Trophoblast cell (in vitro differentiated cells and primary cell): ENCODE results near the gene CLIC3.

Experiments
- DNase-seq, 2 donors: peaks; one replicate each; pipeline ENCODE4 v3.0.0-alpha.2; 2016
- H2AFZ ChIP-seq: 2 replicates; pipeline ENCODE4 v1.6.1; 2013; ENCODE audit warnings: low read length, moderate library complexity, mild to moderate bottlenecking; ENCODE audit not compliant: insufficient read depth, poor library complexity
- H2AK5ac ChIP-seq: 2 replicates; pipeline ENCODE4 v1.6.1; 2013; ENCODE audit warnings: mild to moderate bottlenecking, low read length
- H2BK120ac ChIP-seq: 2 replicates; pipeline ENCODE4 v1.6.1; 2013; ENCODE audit warnings: low read length, mild to moderate bottlenecking, moderate library complexity; ENCODE audit not compliant: insufficient read depth, poor library complexity
- H2BK12ac ChIP-seq: 2 replicates; pipeline ENCODE4 v1.6.1; 2013; ENCODE audit warnings: mild to moderate bottlenecking, low read length, moderate library complexity
- H2BK5ac ChIP-seq: 2 replicates; pipeline ENCODE4 v1.6.1; 2013; ENCODE audit warnings: low read length, low read depth, moderate library complexity, mild to moderate bottlenecking; ENCODE audit not compliant: poor library complexity
- H3K14ac ChIP-seq: 2 replicates; pipeline ENCODE4 v1.6.1; 2013; ENCODE audit warnings: mild to moderate bottlenecking, low read length
- H3K18ac ChIP-seq: 2 replicates; pipeline ENCODE4 v1.6.1; 2013; ENCODE audit warnings: mild to moderate bottlenecking, low read length
- H3K23ac ChIP-seq: 2 replicates; pipeline ENCODE4 v1.6.1; 2013; ENCODE audit warnings: low read length
- H3K27ac ChIP-seq: 2 replicates; pipeline ENCODE4 v1.5.1; 2013; ENCODE audit warnings: low read depth, mild to moderate bottlenecking, inconsistent platforms, low read length, moderate library complexity
- H3K27me3 ChIP-seq: 2 replicates; pipeline ENCODE4 v1.6.1; 2013; ENCODE audit warnings: inconsistent platforms, mild to moderate bottlenecking, low read length, moderate library complexity; ENCODE audit not compliant: insufficient read depth
- H3K36me3 ChIP-seq, 2 experiments: 1 replicate in 1 of 2; 2 replicates in 1 of 2; pipeline ENCODE4 v1.6.1; 2013; ENCODE audit warnings: low read length in 2 of 2, mild to moderate bottlenecking in 2 of 2, moderate library complexity in 1 of 2; ENCODE audit not compliant: insufficient read depth in 2 of 2, control insufficient read depth in 1 of 2
- H3K4ac ChIP-seq: 2 replicates; pipeline ENCODE4 v1.6.1; 2013; ENCODE audit warnings: low read depth, mild to moderate bottlenecking, low read length, moderate library complexity
- H3K4me1 ChIP-seq, 2 experiments: 1 replicate in 1 of 2; 2 replicates in 1 of 2; pipeline ENCODE4 v1.6.1; 2013; ENCODE audit warnings: low read length in 2 of 2, mild to moderate bottlenecking in 2 of 2, moderate library complexity in 1 of 2; ENCODE audit not compliant: insufficient read depth in 2 of 2, control insufficient read depth in 1 of 2
- H3K4me2 ChIP-seq: 2 replicates; pipeline ENCODE4 v1.6.1; 2013; ENCODE audit warnings: inconsistent platforms, mild to moderate bottlenecking, low read length, moderate library complexity
- H3K4me3 ChIP-seq: 2 replicates; pipeline ENCODE4 v1.5.1; 2013; ENCODE audit warnings: mild to moderate bottlenecking, low read depth, low read length, inconsistent platforms
- H3K79me1 ChIP-seq: one replicate; pipeline ENCODE4 v1.6.1; 2013; ENCODE audit warnings: low read length
- H3K79me2 ChIP-seq: 2 replicates; pipeline ENCODE4 v1.6.1; 2013; ENCODE audit warnings: low read length, mild to moderate bottlenecking; ENCODE audit not compliant: control insufficient read depth, insufficient read depth, poor library complexity
- H3K9ac ChIP-seq: 2 replicates; pipeline ENCODE4 v1.6.1; 2013; ENCODE audit warnings: mild to moderate bottlenecking, low read length
- H3K9me3 ChIP-seq: 2 replicates; pipeline ENCODE4 v1.6.1; 2013; ENCODE audit warnings: low read depth, mild to moderate bottlenecking, control low read depth, inconsistent platforms, low read length; ENCODE audit not compliant: insufficient read depth
- H4K12ac ChIP-seq: 2 replicates; pipeline ENCODE4 v1.6.1; 2013; ENCODE audit warnings: low read depth, mild to moderate bottlenecking, low read length, moderate library complexity
- H4K8ac ChIP-seq: 2 replicates; pipeline ENCODE4 v1.6.1; 2013; ENCODE audit warnings: low read depth, mild to moderate bottlenecking, low read length, moderate library complexity
- H4K91ac ChIP-seq: one replicate; pipeline ENCODE4 v1.6.1; 2013; ENCODE audit warnings: low read depth, mild to moderate bottlenecking, low read length, moderate library complexity
- WGBS: extraction: QIAGEN DNeasy Blood & Tissue Kit; methylation state at CpG from one replicate; pipeline ENCODE4 v1.1.7; 2013; ENCODE audit warnings: missing lambda C conversion rate; ENCODE audit not compliant: insufficient read length, insufficient coverage; ENCODE audit errors: extremely low coverage; 5-methylcytosine and 5-hydroxymethylcytosine counted together

CLIC3 gene

DNA sequence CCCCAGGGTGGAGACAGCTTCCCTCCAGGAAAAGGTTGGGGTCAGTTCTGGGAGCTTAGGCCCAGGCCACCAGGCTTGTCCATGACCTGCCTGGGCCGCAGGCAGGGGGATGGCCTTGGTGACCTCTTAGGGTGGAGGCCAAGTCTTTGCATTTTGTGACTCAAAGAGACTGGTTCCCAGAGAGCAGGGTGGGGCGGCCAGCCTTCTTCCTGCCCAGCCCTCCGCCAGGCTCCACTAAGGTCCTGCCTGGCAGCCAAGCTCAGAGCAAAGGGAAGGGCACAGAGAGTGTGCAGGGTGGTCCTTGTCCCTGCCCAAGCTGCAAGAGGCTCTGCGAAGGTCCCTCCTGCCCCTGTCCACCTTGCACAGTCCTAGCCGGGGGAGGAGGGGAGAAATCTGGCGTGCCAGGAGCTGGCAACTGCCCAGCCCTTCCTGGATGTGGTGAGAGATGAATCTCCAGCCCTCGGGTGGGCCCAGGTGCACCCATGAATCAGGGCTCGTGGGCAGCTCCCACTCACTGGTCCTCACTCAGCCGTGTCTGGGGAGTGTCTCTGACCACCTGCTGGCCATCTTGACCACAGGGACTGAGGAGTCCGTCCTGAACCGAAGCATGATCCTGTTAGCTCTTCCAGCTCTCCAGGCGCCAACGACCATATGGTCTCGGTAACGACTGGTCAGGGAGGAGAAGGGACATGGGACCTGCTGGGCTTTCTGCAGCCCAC is 21.4 kb downstream of the CLIC3 start:
- Histone ChIP-seq H3K9ac (no peak overlapping the region), H3K14ac (no peak overlapping the region), H3K27me3 (no peaks in the 10 kb centered on the region), H3K4me2 (no peak overlapping the region), H2AFZ (no peak overlapping the region), H3K4ac (no peak overlapping the region), H2BK120ac (no peak overlapping the region), H4K8ac (no peak overlapping the region), H3K79me1 (peaks cover 9% of the 10 kb centered on the region), H4K12ac (no peak overlapping the region), H3K18ac (no peak overlapping the region), H2BK5ac (no peak overlapping the region), H3K9me3 (peaks cover 2% of the 10 kb centered on the region), H4K91ac (no peak overlapping the region), H3K23ac (no peak overlapping the region), H3K79me2 (no peaks in the 10 kb centered on the region), H3K4me1 (peaks cover 0 to 2% of the 10 kb centered on the region in 2 experiments), H3K27ac (no peak overlapping the region), H2BK12ac (no peak overlapping the region), H2AK5ac (no peak overlapping the region), H3K4me3 (no peak overlapping the region), H3K36me3 (no peaks in the 10 kb centered on the region)
- no peak for DNase-seq
- WGBS: no CpG with 5 or more reads among the region's 15 CpGs

DNA sequence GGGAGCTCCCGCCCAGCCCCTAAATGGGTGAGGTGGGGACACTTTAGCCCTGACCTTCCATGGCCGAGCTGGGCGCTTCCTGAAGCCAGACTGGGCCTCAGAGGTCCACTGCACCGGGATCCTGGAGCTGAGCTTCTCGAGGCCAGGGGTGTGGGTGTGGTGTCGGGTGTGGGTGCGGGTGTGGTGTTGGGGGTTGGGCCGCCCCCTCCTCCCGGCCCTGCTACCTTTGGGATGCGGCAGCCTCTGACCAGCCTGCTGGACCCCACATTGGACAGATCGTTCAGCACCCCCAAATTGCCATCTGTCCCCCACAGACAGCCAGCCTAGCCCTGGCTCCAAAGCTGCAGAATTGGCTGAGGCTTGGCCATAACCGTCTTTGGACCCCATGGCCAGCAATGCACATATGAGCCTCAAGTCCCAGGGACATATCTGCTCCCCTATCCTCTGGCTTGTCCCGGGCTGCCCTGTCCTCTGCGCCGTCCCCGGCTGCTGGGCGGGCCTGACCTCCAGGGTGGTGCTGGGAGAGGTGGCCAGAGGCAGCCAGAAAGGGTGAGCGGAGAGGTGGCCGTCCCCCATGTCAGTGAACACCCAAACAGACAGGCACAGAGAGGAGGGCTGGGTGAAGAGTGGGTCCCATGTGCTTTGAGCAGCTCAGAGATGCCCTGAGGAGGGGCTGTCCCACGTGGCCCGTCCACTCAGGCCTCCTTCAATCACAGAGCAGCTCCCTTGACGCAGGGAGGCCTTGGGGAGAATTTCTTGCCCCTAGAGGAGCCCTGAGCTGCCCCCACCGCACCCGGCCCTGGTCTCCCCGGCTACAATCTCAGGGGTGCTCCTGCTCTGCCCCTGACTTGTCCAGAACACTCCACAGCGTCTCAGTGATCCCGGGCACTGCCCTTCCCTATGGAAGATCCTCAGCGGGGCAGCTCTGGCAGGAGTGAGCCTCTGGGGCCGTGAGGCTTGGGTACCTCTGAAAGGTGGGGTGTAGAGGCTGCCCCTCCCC is 22.4 kb downstream of the CLIC3 start:
- no CpG with 5 or more reads among the region's 29 CpGs for WGBS
- Histone ChIP-seq H3K27me3 (no peaks in the 10 kb centered on the region), H3K18ac (no peak overlapping the region), H4K12ac (no peak overlapping the region), H2BK5ac (no peak overlapping the region), H4K91ac (no peak overlapping the region), H2AK5ac (peak overlapping the region; percentile 43), H3K27ac (no peak overlapping the region), H3K9ac (no peak overlapping the region), H3K79me2 (no peaks in the 10 kb centered on the region), H3K36me3 (no peaks in the 10 kb centered on the region), H2BK120ac (no peak overlapping the region), H3K23ac (no peak overlapping the region), H3K4me3 (no peak overlapping the region), H3K9me3 (peaks cover 2% of the 10 kb centered on the region), H2BK12ac (no peak overlapping the region), H2AFZ (no peak overlapping the region), H3K14ac (no peak overlapping the region), H4K8ac (no peak overlapping the region), H3K4ac (no peak overlapping the region), H3K4me2 (no peak overlapping the region), H3K4me1 (peaks cover 0 to 2% of the 10 kb centered on the region in 2 experiments), H3K79me1 (peaks cover 9% of the 10 kb centered on the region)
- DNase-seq: no peak

DNA sequence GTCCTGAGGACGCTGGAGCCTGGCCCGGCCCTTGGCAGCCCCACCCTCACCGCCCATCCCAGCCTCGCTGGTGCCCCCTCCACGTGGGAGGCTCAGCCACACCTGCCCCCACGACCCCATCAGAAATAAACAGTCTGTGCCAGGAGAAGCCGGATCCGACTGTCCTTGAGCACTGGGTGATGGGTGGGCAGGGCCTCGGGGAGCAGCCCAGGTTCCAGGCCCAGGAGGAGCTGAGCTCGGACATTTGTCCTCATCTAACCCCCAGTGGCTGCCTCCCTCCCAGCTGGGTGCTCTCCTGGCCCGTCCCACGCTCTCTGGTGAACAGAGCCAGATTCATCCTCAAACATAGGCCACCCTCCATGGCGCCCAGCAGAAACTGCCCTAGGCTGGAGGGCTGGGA is 23.6 kb downstream of the CLIC3 start:
- H4K8ac ChIP-seq: no peak overlapping the region
- no peak overlapping the region for H2BK12ac ChIP-seq
- H3K4me3 ChIP-seq: no peak overlapping the region
- no peak overlapping the region for H3K14ac ChIP-seq
- H2BK5ac ChIP-seq: no peak overlapping the region
- no peak for DNase-seq
- H2AK5ac ChIP-seq: no peak overlapping the region
- no peak overlapping the region for H3K4ac ChIP-seq
- no peak overlapping the region for H2BK120ac ChIP-seq
- no peaks in the 10 kb centered on the region for H3K27me3 ChIP-seq
- no peak overlapping the region for H3K27ac ChIP-seq
- H3K4me1 ChIP-seq: peaks cover 0 to under 1% of the 10 kb centered on the region in 2 experiments
- H3K79me2 ChIP-seq: no peaks in the 10 kb centered on the region
- peaks cover under 1% of the 10 kb centered on the region for H3K9me3 ChIP-seq
- no peak overlapping the region for H3K18ac ChIP-seq
- no peak overlapping the region for H2AFZ ChIP-seq
- H3K9ac ChIP-seq: no peak overlapping the region
- H3K36me3 ChIP-seq: no peaks in the 10 kb centered on the region
- no peak overlapping the region for H3K4me2 ChIP-seq
- WGBS: no CpG with 5 or more reads among the region's 13 CpGs
- peaks cover 9% of the 10 kb centered on the region for H3K79me1 ChIP-seq
- H4K12ac ChIP-seq: no peak overlapping the region
- H4K91ac ChIP-seq: peak overlapping the region; percentile 69
- H3K23ac ChIP-seq: no peak overlapping the region

GRCh38 chr9:136972335-136972734 is 24.0 kb downstream of the CLIC3 start:
- no peaks in the 10 kb centered on the region for H3K9me3 ChIP-seq
- H4K12ac ChIP-seq: peak overlapping the region; percentile 17
- no peak overlapping the region for H2AK5ac ChIP-seq
- no CpG with 5 or more reads among the region's 11 CpGs for WGBS
- H3K4me2 ChIP-seq: no peak overlapping the region
- DNase-seq: no peak
- H3K27ac ChIP-seq: peak overlapping the region; percentile 1
- no peaks in the 10 kb centered on the region for H3K36me3 ChIP-seq
- H3K23ac ChIP-seq: no peak overlapping the region
- H2BK5ac ChIP-seq: no peak overlapping the region
- H4K91ac ChIP-seq: peak overlapping the region; percentile 69
- no peak overlapping the region for H3K4me3 ChIP-seq
- no peaks in the 10 kb centered on the region for H3K27me3 ChIP-seq
- no peak overlapping the region for H3K9ac ChIP-seq
- H3K4ac ChIP-seq: no peak overlapping the region
- H4K8ac ChIP-seq: no peak overlapping the region
- H3K14ac ChIP-seq: no peak overlapping the region
- peaks cover 9% of the 10 kb centered on the region for H3K79me1 ChIP-seq
- H2BK120ac ChIP-seq: peak overlapping the region; percentile 0
- peak overlapping the region; percentile 12 for H2BK12ac ChIP-seq
- H3K4me1 ChIP-seq: no peaks in the 10 kb centered on the region
- no peak overlapping the region for H3K18ac ChIP-seq
- H3K79me2 ChIP-seq: no peaks in the 10 kb centered on the region
- no peak overlapping the region for H2AFZ ChIP-seq
